Motor neuron (in vitro differentiated cells): ENCODE data around the gene KCNQ4. TPM values are rescaled to one million over a fixed set of nuclear protein-coding genes. Genes with fewer than 3 reads are reported as not detected.

Source experiments
- ATAC-seq, 8 experiments: fragments of 200-7000 bp; cut with Tn5 transposase; replicated peaks in 6 of 8; 2 replicates each; pipeline ENCODE4 v1.8.0; 2021; ENCODE audit warnings: mild to moderate bottlenecking in 8 of 8, moderate library complexity in 8 of 8
- H3K27ac ChIP-seq, 2 donors: fragments of 250-450 bp; sonication (Bioruptor Pico); 2 replicates each; pipeline ENCODE4 v1.9.0; 2021; ENCODE audit warnings: antibody characterized with exemption in 2 of 2, mild to moderate bottlenecking in 2 of 2, moderate library complexity in 1 of 2
- H3K4me1 ChIP-seq, 2 donors: fragments of 250-450 bp; sonication (Bioruptor Pico); replicated peaks in 1 of 2; 2 replicates each; pipeline ENCODE4 v1.6.1; 2021; ENCODE audit warnings: antibody characterized with exemption in 2 of 2, mild to moderate bottlenecking in 2 of 2, moderate library complexity in 1 of 2
- H3K4me3 ChIP-seq, 5 donors: fragments of 250-450 bp; sonication (Bioruptor Pico); 2 replicates each; pipeline ENCODE4 v1.9.0; 2021; ENCODE audit warnings: antibody characterized with exemption in 5 of 5, mild to moderate bottlenecking in 5 of 5, moderate library complexity in 4 of 5
- WGBS, 10 experiments: fragments of 450-650 bp; shearing (Covaris generic); methylation state at CpG; one replicate each; pipeline ENCODE4 v1.0.0; 2022; 5-methylcytosine and 5-hydroxymethylcytosine counted together
- in situ Hi-C, 9 experiments: fragments of 400-800 bp; cut with MboI; loops; one replicate each; pipeline ENCODE4 v1.15.0; 2021; ENCODE audit warnings: low sequenced_read_pairs in 9 of 9, low pct_unique_long_range_greater_than_20kb in 2 of 9; ENCODE audit not compliant: unreplicated experiment in 9 of 9
- total RNA-seq, 8 experiments: library from RNA; unstranded; fragments of 300-600 nt; gene quantifications; 2 replicates each; pipeline versions ENCODE4 v1.2.3 to v1.2.4, GENCODE V29; 2022

KCNQ4 gene
- total RNA-seq, 8 experiments from 2014 or later: 0.22 to 4.6 (median 0.53) TPM

DNA sequence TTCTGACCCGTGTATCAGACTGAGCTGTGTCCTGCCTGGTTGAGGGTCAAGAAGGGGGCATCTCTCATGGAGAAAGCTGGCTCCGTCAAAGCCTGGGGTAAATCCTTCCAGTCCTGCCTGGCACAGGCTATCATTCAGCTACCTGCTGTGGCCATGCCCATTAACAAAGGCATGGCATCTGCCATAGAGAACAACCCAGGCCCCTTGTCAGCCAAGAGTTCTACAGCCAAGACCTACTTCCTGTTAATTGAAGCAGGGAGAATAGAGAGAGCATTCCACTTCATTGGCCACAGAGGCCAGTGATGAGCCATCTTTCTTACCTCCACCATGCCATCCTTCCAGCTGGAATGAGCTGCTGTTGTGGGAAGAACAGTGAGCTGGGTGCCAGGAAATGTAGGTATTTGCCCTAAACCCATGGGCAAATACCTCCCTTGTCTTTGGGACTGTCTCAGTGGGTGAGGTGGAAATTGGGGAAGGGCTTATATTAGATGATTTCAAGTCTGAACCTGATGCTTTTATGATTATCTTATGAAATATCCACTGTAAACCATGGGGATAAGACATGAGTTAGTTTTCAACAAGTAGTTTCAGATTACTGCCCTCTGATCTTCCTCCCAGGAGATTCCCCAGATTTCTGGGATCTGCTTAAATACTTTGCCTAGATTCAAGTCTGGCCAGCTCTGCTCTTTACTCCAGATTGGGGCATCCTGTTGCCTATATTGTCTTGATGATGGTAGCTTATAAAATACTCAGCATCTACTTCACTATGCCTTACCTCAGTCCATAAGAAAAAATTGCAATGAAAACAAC lies 11.2 kb upstream of the KCNQ4 start:
- WGBS, 10 experiments: 60 to 100% (median 100%) methylated on average over 1 to 2 of the region's 2 CpGs; no CpG with 5 or more reads in 4 of the 10 experiments
- in situ Hi-C loops: loop anchor here in 2 of 9 experiments (25.0 kb wide), 2 partner anchors 160 to 165 kb away; no protein-coding TSS in a partner anchor
- Histone ChIP-seq H3K4me3 (no peak overlapping the region), H3K4me1 (peaks cover 2 to 6% of the 10 kb centered on the region in 2 donors), H3K27ac (no peak overlapping the region)
- ATAC-seq: no peak

DNA sequence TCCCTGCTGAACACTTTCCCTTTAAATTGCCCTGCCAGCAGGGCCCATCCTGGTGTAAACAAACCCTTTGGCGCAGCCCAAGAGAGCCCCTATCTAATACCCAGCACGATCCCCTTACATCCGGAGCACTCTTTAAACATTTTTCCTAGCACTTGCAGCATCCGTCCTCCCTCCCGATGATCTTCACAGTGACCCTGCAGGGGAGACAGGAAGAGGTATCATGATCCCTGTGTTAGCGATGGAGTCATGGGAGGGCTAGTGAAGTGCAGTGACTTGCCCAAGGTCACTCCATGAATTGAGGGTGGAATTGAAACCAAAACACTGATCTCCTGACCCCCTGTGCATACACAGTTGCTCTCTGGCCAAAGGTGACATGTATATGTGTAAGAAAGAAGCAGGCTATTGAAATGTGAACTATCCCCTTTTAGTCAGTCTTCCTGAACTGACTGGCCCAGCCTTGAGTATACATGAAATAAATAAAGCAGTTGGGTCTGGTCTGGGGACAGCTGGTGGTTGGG lies 9.8 kb upstream of the KCNQ4 start:
- in situ Hi-C loops: loop anchor here in 2 of 9 experiments (25.0 kb wide), 2 partner anchors 162 to 163 kb away; no protein-coding TSS in a partner anchor
- Histone ChIP-seq H3K4me1 (peaks cover 2 to 6% of the 10 kb centered on the region in 2 donors), H3K4me3 (no peak overlapping the region), H3K27ac (no peak overlapping the region)
- WGBS, 10 experiments: 53 to 100% (median 57%) methylated on average over 1 to 6 of the region's 6 CpGs; no CpG with 5 or more reads in 5 of the 10 experiments
- peak in 1 of 8 experiments; percentile 5 for ATAC-seq

DNA sequence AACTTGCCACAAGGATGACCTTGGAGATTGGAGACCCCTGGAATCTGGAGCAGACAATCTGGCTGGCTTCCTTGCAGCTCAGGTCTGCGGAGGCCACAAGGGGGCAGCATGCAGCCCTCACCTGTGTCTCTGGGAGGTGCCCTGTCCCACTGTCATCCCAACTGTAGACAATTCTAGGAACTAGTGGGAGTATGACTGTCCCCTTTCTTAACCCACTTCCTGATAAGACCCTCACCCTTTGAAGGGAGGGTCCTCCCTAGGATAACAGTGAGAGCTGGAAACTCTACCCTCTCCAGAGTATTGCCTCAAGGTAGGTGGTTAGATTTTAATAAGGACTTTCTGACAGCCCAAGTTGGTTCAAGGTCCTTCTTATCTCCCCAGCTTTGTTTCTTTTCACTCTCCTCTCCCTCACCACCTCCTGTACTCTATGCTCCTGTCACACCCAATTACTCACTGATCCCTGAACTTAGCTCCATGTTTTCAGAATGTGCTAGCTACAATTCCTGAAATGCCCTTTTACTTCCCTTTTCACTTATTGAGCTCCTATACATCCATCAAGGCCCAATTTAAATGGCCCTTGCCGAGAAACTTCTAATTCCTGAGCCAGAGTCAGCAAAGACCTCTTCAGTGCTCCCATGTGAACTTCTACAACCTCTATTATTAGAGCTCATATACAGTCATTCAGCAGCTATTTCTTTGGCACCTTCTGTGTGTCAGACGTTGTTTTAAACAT lies 9.2 kb upstream of the KCNQ4 start:
- no peak overlapping the region for H3K4me3 ChIP-seq
- no peak overlapping the region for H3K27ac ChIP-seq
- ATAC-seq: peak; percentile 61 to 86 (median 70)
- WGBS, 10 experiments: 0 to 100% (median 30%) methylated on average over 1 to 3 of the region's 3 CpGs
- peaks cover 2 to 6% of the 10 kb centered on the region in 2 donors for H3K4me1 ChIP-seq
- in situ Hi-C loops: loop anchor here in 2 of 9 experiments (25.0 kb wide), 2 partner anchors 162 to 163 kb away; no protein-coding TSS in a partner anchor

DNA sequence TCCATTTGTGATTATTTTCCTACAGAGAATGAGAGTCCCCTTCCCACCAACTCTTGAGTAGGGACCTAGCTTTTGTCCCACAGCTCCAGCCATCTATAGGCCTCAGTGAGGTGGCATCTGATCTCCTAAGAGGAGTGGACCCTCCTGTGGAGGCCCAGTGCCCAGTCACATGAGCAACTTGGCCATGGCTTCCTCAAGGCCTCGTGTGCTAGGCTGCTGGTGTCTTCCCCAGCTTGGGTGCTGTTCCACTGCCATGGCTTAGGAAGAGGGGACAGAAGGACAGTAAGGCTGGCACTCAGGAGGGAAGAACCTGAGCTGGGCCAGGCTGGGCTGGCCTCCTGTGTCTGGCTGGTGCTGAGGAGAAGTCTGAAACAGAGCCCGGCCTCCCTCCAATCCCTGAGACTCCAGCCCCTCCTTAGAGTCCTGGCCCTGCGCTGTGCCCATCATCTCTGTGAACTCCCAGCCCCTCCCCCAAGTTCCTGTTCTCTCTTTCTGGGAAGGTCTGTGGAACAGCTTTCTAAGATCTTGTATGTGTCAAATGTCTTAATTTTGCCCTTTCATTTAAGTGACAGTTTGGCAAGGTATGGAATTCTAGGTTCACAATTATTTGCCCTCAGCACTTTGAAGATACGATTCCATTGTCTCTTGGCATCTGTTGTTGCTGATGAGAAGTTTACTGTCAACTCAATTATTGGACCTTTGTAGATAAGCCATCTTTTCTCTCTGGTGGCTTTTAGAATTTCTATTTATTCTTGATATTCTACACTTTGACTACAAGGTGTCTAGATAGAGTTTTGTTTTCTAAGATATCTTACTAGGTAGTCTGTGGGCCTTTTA lies 7.1 kb upstream of the KCNQ4 start:
- ATAC-seq: no peak

DNA sequence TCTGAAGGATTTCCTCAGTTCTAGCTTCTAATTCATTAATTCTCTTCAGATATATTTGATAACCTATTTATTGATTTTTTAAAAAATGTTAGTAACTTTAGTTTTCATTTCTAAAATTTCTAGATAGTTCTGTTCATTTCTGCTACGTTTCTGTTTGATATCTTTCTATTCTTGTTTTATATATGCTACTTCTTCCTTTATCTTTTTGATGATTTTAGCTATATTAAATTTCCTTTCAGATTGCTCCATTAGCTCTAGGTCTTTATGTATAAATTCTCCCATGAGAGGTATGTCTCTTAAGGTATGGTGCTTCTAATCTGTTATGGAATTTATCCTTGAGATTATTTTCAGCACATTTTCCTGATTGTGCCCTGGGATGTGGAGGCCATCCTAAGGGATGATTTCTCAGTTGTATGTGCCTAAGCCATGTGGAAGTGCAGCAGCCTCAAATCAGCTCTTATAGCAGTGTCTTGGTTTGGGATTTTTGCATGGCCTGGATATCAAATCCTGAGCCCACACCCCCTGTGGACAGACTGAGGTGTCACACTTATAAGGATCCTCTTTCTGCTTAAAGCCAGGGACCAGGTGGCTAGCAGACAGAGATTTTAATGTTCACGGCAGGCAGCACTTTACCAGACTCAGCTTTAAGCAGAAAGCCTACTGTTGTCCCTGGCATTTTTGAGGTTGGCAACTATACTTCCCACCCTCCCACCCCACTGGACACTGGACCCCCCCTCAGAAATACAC lies 6.2 kb upstream of the KCNQ4 start:
- peaks cover 5 to 17% of the 10 kb centered on the region in 2 donors for H3K4me1 ChIP-seq
- H3K4me3 ChIP-seq: no peak overlapping the region
- no peak for ATAC-seq
- in situ Hi-C loops: no loop called here
- WGBS, 10 experiments: 47 to 100% (median 88%) methylated on average over 1 to 2 of the region's 2 CpGs
- H3K27ac ChIP-seq: no peak overlapping the region

More for the DNA sequence above, 7.1 kb upstream of the KCNQ4 start:
- H3K4me1 ChIP-seq: peaks cover under 1 to 9% of the 10 kb centered on the region in 2 donors
- WGBS, 10 experiments: 87 to 100% (median 96%) methylated on average over 1 to 4 of the region's 4 CpGs; no CpG with 5 or more reads in 3 of the 10 experiments
- in situ Hi-C loops: no loop called here
- no peak overlapping the region for H3K27ac ChIP-seq
- H3K4me3 ChIP-seq: no peak overlapping the region

DNA sequence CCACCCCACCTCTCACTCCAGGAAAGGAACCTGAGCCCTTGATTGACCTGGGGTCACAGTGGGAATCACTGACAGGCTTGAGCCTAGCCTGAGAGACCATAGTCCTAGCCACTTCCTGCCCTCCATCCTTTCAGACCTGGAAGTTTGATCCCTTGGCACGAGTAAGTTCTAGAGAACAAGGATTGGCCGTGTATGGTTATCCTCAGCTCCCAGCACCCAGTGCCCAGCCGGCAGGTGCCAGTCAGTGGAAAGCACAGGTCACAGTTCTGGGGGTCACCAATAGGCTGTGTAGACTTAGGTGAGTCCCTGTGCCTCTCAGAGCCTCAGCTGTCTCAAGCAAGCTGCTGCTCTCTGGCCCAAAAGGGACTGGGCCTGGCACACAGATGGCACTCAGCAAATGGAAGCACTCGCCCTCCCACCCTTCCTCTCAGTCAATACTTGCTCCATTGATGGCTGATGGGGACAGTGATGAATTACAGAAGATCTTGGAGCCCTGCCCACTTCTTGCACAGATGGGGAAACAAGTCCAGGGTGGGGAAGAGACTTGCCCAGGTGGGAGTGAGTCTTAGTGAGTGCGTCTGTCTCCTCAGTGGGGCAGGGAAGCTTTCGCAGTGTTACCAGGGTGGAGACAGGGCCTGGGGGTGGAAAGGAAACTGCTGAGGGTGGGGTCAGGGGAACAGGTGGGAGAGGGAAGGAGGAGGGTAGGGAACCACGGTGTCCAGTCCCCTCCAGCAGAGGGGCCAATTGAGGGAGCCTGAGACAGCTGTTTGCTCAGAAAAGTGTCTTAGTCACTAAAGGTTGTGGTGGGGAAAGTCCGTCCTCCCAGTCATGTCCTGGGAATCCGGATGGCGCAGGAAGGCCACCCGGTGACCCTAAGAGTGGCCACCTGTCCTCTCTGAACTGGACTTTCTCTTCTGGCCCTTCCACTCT lies 2.6 kb upstream of the KCNQ4 start:
- Histone ChIP-seq H3K27ac (no peak overlapping the region), H3K4me3 (no peak overlapping the region), H3K4me1 (peaks cover 21 to 35% of the 10 kb centered on the region in 2 donors)
- in situ Hi-C loops: no loop called here
- ATAC-seq: no peak
- 70 to 100% (median 87%) methylated on average over 1 to 7 of the region's 11 CpGs; no CpG with 5 or more reads in 4 of the 10 experiments for WGBS, 10 experiments

DNA sequence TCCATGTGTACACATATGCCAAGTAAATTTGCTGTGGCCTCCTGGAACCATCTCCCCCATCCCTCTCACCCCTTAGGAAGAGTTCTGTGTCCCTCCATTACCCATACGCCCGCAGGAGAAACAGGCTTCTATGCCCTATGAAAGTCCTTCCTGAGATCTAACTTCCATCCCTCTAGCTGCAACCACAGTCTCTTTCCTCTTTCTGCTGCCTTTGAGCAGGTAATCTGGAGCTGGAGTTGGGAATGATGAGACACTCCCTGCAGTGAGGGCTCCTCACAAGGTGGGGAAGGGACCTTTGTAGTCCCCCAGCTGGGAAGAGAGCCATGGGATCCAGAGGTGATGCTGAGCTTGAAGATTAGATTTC lies 2.0 kb upstream of the KCNQ4 start:
- 93 to 100% (median 100%) methylated on average over 1 to 2 of the region's 2 CpGs; no CpG with 5 or more reads in 6 of the 10 experiments for WGBS, 10 experiments
- in situ Hi-C loops: no loop called here
- no peak for ATAC-seq
- H3K4me1 ChIP-seq: peaks cover 21 to 35% of the 10 kb centered on the region in 2 donors
- no peak overlapping the region for H3K27ac ChIP-seq
- no peak overlapping the region for H3K4me3 ChIP-seq

DNA sequence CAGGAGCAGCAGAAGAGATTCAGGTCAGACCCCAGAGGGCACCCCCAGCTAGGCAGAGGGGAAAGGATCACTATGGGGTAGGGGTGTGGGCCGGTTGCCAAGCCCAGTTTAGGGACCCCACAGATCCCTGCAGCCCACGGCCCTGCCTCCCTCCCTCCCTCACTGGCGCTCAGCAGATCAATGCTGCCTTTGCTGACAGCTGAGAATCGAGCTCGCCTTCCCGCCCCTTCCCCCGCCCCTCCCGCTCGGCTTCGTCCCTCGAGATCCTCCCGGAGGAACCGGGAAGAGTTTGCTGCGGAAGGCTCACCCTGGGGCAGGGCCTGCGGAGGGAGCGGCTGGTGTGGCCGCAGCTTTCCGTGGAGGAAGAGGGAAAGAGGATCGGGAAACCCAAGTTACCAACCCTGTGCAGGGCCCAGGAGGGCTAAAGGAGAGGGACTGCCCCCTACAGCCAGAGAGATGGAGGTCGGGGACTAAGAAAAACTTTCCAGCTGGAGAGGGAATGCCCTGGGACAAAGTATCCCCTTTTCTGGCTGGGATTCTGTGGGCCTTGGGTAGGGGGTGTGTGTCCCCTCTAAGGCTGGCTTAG lies 1.1 kb upstream of the KCNQ4 start:
- 0 to 47% (median 5%) methylated on average over 1 to 7 of the region's 20 CpGs; no CpG with 5 or more reads in 5 of the 10 experiments for WGBS, 10 experiments
- Histone ChIP-seq H3K4me3 (peak overlapping the region in 2 of 5 donors; percentile 17 to 33), H3K27ac (no peak overlapping the region), H3K4me1 (peaks cover 21 to 36% of the 10 kb centered on the region in 2 donors)
- in situ Hi-C loops: no loop called here
- peak; percentile 35 to 49 (median 42) for ATAC-seq

DNA sequence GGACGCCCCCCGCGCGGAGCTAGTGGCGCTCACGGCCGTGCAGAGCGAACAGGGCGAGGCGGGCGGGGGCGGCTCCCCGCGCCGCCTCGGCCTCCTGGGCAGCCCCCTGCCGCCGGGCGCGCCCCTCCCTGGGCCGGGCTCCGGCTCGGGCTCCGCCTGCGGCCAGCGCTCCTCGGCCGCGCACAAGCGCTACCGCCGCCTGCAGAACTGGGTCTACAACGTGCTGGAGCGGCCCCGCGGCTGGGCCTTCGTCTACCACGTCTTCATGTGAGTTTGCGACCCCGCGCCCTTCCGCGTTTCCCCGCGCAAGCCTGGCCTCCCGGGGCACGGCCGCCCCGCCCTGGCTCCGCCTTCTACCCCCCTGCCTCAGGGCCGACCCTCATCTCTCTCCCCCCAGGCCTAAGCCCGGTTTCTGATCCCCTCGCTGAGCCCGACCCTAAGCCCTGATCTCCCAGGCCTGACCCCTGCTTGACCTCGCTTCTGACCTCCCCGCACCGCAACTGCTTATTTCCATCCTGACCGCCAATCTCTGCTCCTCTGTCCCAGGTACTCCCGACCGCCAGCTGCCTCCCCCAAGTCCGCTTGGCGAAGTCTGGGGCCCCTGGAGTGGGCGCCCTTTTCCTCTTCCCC lies 669 bp downstream of the KCNQ4 start:
- H3K4me1 ChIP-seq: peaks cover 21 to 40% of the 10 kb centered on the region in 2 donors
- H3K27ac ChIP-seq: peak overlapping the region in 1 of 2 donors; percentile 54
- 4 to 90% (median 45%) methylated on average over 3 to 11 of the region's 63 CpGs; no CpG with 5 or more reads in 6 of the 10 experiments for WGBS, 10 experiments
- peak overlapping the region; percentile 32 to 50 (median 36) for H3K4me3 ChIP-seq
- in situ Hi-C loops: no loop called here
- ATAC-seq: peak; percentile 40 to 66 (median 56)

DNA sequence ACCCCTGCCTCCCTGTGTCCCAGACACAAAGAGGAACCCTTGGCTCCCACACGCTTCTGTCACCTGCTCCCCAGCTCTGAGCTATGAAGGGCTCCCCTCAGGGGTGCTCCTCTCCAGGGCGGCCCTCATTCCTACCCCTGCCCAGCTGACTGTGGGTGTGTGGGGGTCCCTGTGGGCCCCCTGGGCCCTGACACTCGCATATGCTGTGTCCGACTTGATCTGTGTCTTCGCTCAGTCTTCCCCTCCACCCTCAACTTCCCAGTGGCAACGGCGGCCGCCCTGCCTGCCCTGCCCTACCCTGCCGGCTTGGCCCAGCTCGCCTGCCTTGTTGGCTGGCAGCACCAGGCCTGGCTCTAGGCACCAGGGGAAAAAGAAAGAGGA lies 1.2 kb downstream of the KCNQ4 start:
- ATAC-seq: no peak
- 69 to 89% (median 72%) methylated on average over 4 to 8 of the region's 10 CpGs; no CpG with 5 or more reads in 7 of the 10 experiments for WGBS, 10 experiments
- peaks cover 21 to 44% of the 10 kb centered on the region in 2 donors for H3K4me1 ChIP-seq
- no peak overlapping the region for H3K27ac ChIP-seq
- no peak overlapping the region for H3K4me3 ChIP-seq
- in situ Hi-C loops: no loop called here
